ENCODE measurements around the gene TAMM41.
"Not testable (repeated sequence)": the region's sequence is repeated elsewhere in the genome, so short reads cannot be mapped to it uniquely, and the experiment has no call there.

The TAMM41 gene

DNA sequence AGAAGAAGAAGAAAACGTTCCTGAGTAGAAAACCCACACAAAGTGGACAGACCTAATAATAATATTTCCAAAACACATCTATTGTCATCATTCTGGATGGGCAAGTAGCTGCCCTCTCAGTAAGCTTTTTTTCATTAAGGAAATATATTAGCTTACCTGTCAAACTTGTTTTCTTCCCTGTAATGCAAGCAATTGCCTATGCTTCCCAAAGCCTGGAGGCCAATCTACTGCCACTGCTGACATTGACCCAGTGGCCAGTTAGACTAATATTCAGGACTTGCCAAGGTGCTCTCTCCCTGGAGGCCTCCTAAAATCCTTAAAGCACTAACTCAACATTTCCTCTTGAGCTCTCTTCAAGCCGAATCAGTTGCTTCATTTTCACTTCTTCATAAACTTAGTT lies 86.7 kb downstream of the TAMM41 start:
- no peak for DNase-seq

DNA sequence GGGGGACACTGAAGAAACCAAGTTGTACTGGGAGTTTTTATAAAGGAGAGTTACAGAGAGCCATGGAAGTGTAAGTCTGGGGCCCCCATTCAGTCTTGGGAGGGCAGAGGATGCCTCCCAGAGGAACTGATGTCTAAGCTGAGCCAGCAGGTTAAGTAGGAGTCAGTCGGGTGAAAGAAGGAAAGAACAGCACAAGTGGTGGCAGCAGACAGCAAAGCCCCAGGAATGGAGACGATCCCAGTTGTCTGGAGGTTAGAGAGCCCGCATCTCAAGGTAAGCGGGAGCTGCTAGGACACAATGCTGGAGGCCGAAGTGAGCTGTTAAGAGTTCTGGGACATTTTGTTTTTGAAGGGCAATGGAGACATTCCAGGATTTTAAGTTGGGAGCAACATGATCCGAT lies 88.8 kb downstream of the TAMM41 start:
- DNase-seq, result no peak

- DNase-seq, result no peak
Observed at GRCh38 chr3:11757441-11757875, 89.2 kb downstream of the TAMM41 start.

- DNase-seq, result no peak
Observed at GRCh38 chr3:11755276-11755675, 91.4 kb downstream of the TAMM41 start.

GRCh38 chr3:11752254-11752653 lies 94.4 kb downstream of the TAMM41 start:
- DNase-seq, result not testable (repeated sequence)

- DNase-seq, result not testable (repeated sequence)
Observed at GRCh38 chr3:11748306-11748705, 98.4 kb downstream of the TAMM41 start.

Measured in NCI-H226 (cell line).